HG02763 (cell line): Measurements from ENCODE around the gene DICER1.
A peak's percentile ranks its signal among the peaks of the same experiment; 100 is the strongest.
"Not testable (repeated sequence)": the region's sequence is repeated elsewhere in the genome, so short reads cannot be mapped to it uniquely, and the experiment has no call there.

Experiments
- ATAC-seq: cut with Tn5 transposase; IDR thresholded peaks from one replicate; pipeline ENCODE4 v1.9.1; 2021; ENCODE audit warnings: mild to moderate bottlenecking, moderate library complexity; ENCODE audit not compliant: unreplicated experiment

The DICER1 gene

DNA sequence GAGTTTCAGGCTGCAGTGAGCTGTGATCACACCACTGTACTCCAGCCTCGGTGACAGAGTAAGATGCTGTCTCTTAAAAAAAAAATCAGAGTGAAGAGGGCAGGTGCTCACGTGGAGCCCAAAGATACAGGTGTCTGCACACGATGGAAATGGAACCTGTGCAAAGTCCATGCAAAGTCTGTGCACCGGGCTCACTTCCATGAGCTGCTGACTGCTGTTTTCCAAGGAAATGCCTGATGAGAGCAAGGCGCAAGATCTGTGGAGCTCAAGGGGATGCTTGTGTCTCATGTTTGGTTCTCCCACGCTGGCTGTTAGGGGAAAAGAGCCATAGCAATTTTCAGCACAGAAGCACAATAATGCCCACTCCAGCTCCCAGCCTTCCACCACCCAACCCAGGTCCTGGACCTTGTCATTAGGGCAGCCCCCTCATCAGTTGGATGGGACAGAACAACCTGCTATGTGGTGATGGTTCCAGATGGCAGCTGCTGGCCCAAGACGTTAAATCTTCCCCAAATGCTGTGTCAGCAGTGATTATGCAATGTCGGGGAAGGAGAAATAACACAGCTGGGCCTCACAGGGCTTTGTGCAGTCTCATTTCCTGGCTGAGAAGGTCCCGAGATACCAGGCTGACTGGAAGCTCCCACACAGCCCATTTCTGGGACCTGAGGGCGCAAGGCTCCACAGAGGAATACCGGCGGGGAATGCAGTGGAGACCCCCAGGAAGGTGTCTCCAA lies 27.9 kb upstream of the DICER1 start:
- ATAC-seq = no peak

DNA sequence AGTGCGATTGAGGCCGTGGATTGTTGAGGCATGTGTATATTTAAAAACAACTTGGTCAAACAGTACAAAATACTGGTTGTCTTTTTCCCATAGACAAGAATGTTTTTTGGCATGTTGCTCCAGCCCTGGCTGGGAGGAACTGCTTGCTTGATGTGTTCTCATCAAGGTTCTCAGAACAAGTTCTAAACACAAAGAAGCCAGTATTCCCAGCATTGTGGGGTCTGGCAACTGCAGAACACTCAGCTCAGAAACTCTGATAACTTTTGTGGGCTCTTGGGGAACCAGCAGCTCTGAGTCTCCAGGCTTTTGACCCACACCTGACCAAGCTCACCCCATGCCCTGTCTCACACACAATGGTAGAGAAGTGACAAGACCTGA lies 27.1 kb upstream of the DICER1 start:
- ATAC-seq = no peak

GRCh38 chr14:95183532-95184412 lies 26.4 kb upstream of the DICER1 start:
- ATAC-seq = no peak

DNA sequence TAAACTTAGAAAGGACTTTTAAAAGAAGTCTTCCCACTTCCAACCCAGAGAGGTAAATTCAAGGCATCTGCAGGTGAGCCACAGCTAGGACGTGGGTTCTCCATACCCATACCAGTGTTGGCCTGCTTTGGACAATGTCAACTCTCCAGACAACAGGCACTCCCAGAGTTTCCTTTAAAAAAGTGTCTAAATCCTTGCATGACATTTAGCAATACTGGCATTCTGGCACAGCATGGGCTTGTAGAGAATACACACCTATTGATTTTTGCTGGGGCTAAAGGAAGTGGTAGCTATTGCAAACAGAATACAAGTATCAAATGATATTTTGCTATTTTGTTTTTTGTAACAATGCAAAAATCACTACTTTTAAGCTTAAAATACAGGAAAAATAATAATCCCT lies 25.8 kb upstream of the DICER1 start:
- ATAC-seq = no peak

DNA sequence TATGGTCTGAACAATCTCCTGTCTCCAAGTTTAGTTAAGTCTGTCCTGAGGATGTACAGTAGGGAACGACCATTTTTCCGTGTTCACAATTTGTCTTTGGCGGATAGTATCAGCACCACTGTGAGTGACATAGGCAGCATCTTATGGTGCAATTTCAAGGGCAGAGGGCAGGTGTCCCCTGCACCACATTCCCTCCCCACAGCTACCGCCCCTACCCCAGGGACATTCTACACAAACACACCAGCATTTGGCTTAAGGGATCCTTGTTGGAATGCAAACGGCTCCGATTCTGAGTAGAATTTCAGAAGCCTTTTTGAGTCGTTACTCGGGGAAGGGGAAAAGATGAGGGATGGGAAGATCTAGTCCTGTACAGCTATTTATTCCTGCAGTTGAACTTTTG lies 25.1 kb upstream of the DICER1 start:
- no peak for ATAC-seq

GRCh38 chr14:95180966-95181741 lies 23.8 kb upstream of the DICER1 start:
- no peak for ATAC-seq

DNA sequence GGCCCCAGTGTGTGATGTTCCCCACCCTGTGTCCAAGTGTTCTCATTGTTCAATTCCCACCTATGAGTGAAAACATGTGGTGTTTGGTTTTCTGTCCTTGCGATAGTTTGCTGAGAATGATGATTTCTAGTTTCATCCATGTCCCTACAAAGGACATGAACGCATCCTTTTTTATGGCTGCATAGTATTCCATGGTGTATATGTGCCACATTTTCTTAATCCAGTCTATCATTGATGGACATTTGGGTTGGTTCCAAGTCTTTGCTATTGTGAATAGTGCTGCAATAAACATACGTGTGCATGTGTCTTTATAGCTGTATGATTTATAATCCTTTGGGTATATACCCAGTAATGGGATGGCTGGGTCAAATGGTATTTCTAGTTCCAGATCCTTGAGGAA lies 18.3 kb upstream of the DICER1 start:
- ATAC-seq = not testable (repeated sequence)

DNA sequence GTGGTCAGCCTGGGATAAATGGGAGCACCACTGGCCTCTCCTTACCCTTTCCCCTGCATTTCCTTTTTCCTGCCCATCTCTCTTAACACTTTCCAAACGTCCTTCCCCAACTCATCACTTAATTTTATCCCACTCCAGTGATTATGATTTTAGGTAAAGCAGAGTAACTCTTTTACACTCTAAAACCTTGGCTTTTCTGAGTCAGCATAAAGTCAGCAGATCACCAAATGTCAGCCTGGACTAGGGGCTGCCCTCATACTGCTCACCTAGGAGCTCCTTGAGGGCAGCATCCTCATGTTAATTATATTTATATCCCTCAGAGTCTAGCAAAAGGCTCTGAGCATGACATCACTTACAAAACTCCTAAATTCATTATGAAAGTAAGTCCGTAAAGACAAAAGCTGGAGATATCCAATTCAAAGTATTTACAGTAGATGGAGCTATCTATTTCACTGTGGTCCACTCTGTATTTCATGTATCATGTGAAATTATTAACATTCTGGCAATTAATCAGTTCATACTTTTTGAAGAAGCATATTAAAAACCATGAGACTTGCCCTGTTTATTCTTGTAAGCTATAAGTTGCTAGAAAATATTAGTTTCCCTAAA lies 17.0 kb upstream of the DICER1 start:
- ATAC-seq = no peak

DNA sequence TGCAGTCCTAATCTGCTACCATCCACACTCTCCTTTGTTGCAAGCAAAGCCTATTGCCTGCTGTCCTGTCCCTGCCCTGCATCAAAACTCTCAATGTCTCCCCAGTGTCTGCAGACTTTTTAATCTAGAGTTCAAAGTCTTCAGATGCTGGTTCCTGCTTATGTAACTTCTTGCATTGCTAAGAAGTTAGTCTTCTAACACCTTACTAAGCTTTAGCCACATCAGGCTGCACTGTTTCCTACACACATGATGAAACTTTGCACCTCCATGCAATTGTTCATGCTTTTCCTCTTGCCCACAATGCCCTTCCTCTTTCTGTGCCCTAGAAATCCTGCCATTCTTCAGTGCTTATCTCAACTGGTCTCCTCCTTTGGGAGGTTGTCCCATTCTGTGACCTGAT lies 16.2 kb upstream of the DICER1 start:
- no peak for ATAC-seq

DNA sequence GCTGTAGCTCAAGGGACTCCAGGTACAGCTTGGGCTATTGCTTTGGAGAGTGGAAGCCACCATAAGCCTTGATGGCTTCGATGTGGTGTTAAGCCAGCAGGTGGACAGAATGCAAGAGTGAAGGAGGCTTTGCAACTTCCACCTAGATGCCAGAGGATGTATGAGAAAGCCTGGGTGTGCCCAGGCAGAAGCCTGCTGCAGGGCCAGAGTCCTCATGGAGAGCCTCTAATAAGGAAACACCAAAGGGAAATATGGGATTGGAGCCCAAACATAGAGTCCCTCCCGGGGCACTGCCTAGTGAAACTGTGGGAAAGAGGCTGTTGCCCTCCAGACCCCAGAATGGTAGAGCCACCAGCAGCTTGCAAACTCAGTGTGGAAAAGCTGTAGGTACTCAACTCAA lies 9.8 kb upstream of the DICER1 start:
- no peak for ATAC-seq

- no peak for ATAC-seq
These were observed 8.2 kb upstream of the DICER1 start for GRCh38 chr14:95165517-95165916.

DNA sequence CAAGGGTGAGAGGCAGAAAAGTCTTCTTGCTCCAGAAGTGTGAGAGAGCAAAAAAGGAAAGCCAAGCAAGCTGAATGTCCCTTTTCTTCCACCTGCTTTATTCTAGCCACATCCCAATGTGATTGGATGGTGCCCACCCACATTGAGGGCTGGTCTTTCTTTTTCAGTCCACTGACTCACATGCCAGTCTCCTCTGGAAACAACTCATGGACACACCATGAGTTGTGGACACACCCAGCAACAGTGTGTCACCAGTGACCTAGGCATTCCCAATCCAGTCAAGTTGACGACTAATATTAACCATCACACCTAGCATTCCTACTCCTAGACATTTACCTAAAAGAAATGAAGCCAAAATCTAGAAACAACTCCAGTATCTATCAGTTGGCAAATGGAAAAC lies 7.2 kb upstream of the DICER1 start:
- no peak for ATAC-seq

GRCh38 chr14:95163666-95164065 lies 6.3 kb upstream of the DICER1 start:
- ATAC-seq = no peak

DNA sequence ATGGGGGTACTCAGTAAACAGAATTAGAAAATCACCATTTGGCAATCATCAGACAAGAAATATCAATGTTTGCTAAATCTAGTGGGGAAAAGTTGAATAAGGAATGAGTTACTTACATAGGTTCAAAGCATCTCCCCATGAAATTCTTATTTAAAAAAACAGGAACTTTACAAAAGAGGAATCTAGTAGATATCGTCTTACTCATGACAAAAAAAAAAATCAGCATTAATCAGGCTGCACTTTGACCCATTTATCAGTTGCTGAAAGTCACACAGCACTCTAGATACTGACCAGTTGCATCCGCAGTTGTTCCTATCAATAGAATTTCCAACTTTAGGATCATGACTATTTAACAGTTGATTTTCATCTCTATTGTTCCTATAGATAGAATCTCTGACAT lies 5.8 kb upstream of the DICER1 start:
- no peak for ATAC-seq

DNA sequence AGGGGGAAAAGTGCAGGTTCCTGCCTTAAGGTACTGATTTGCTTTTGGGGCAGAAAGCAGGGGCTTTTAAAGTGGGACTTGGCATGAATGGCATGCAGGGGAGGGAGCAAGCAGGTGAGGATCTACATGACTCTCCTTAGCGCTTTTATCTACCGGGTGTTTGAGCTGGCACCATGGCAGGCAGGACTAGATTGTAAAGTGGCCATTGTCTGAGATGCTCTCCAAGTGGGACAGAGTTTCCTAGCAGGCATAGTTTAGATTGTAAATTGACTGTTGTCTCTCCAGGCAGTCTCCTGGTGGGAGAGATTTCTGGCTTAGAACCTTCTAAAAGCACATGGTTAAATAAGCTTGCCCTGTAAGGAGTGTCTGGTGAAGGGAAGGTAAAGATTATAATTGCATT lies 5.3 kb upstream of the DICER1 start:
- ATAC-seq = no peak

DNA sequence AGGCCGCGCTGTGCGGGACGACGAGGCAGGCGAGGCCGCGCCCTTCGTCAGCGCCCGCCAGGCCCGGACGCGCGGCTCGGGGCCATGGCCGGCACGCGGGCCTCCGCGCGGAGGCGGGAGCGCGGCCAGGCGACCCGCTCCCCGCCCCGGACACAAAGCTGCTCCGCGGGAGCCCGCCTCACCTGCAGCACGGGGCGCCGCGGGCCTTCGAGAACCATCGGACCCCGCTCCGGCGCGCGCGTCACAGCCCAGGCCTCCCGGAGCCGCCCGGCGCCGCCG lies 342 bp downstream of the DICER1 start:
- ATAC-seq = peak; percentile 38

DNA sequence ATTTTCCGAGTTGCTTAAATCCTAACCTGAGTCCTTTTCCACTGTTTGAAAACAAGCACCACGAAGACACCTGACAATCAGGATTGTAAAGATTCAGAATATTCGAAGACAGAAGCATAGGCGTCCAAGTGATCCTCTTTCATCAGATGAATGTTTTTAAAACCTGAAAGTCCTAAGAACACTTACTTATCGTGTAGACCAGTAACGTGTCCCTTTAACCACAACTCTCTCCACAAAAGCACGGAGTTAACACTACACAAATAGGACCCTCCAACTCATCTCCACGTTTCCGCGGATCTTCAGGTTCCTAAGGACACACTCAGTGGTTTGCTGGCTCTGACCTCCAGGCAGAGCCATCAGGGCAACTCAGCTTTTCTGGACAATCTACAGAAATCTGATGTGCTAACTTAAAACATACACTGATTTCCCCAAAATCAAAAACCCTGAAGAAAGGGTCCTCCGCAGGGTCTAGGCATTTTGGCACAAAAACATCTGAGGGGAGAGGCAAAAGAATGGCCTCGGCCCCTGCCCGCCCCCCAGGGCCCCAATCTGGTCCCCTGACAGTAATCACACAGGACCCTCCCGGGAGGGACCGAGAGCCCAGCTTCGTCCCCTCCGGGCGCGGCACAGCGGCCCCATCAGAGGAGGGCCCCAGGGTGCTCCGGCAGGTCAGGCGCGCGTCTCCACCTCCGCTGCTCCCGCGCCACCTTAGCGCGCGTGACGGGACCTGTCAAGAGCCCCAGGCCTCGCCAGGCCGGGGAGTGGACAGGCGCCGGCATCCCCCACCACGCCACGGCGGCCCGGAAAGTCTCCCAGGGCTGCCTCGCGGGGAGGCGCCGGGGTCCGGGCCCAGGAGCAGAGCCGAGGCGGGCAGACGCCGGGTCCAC lies 925 bp downstream of the DICER1 start:
- peak; percentile 29 for ATAC-seq

DNA sequence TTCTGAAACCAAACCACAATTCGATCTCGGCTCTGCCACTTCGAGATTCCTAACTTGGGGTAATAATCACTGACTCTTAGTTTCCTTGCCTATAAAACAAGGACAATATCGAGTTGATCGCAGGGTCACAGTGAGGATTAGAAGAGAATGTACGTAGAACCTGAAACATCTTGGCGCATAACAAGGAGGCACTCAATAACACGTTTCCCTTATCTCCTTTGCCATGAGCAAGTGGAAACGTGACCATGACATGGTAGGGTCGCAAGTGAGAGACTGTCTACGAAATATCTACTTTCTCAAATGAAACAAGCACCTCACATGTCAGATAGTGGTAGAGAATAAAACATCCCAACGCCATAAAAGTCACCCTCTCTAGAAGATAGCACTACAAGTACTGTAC lies 2.3 kb downstream of the DICER1 start:
- no peak for ATAC-seq

DNA sequence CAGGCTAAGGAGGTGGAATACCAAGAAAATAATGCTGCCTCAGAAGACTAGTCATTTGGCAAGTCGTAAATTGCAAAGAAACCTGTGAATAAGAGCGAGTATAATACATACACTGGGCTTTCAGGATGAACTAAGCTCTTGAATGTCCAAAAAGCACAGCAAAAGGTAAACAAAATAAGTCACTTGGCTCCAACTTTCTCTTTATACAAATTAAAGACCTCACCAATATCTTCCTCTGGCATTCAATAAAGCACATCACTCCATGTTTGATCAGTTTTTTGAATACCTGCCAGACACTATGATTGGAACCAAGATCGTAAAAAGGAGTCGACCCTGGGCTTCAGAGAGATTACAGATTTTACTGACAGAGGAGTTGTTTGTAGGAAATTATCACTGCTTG lies 3.5 kb downstream of the DICER1 start:
- ATAC-seq = no peak

GRCh38 chr14:95151561-95151960 lies 5.8 kb downstream of the DICER1 start:
- ATAC-seq = no peak
